SK-N-SH treated with all-trans-retinoic acid at 6 μM for 48 hours (cell line): ENCODE data around the gene CMC1.

Experiments
- BACH2 ChIP-seq: fragments of 250-450 bp; sonication (Bioruptor Pico); IDR thresholded peaks from 2 replicates; pipeline ENCODE4 v1.9.0; 2021; ENCODE audit warnings: mild to moderate bottlenecking, borderline replicate concordance
- GLIS3 ChIP-seq: fragments of 250-450 bp; sonication (Bioruptor Pico); IDR thresholded peaks from 2 replicates; pipeline ENCODE4 v1.5.0; 2020; ENCODE audit warnings: mild to moderate bottlenecking, moderate library complexity
- OSR1 ChIP-seq: fragments of 250-450 bp; sonication (Bioruptor Pico); IDR thresholded peaks from 2 replicates; pipeline ENCODE4 v1.8.0; 2022; ENCODE audit warnings: moderate library complexity, mild to moderate bottlenecking, inconsistent platforms
- TCF4 ChIP-seq: fragments of 250-450 bp; sonication (Bioruptor Pico); IDR thresholded peaks from 2 replicates; pipeline ENCODE4 v1.8.0; 2021; ENCODE audit warnings: mild to moderate bottlenecking, moderate library complexity, borderline replicate concordance
- ZC3H10 ChIP-seq: fragments of 250-450 bp; sonication (Bioruptor Pico); IDR thresholded peaks from 2 replicates; pipeline ENCODE4 v1.5.1; 2021; ENCODE audit warnings: mild to moderate bottlenecking, moderate library complexity
- TF ChIP-seq, protein P1 (sequence below): fragments of 250-450 bp; sonication (Bioruptor Pico); IDR thresholded peaks from 2 replicates; pipeline ENCODE4 v1.8.0; 2020; ENCODE audit warnings: mild to moderate bottlenecking, moderate library complexity, borderline replicate concordance
- TF ChIP-seq, protein P2 (sequence below): fragments of 250-450 bp; sonication (Bioruptor Pico); IDR thresholded peaks from 2 replicates; pipeline ENCODE4 v1.8.0; 2021; ENCODE audit warnings: low read depth, mild to moderate bottlenecking, moderate library complexity, borderline replicate concordance

DNA sequence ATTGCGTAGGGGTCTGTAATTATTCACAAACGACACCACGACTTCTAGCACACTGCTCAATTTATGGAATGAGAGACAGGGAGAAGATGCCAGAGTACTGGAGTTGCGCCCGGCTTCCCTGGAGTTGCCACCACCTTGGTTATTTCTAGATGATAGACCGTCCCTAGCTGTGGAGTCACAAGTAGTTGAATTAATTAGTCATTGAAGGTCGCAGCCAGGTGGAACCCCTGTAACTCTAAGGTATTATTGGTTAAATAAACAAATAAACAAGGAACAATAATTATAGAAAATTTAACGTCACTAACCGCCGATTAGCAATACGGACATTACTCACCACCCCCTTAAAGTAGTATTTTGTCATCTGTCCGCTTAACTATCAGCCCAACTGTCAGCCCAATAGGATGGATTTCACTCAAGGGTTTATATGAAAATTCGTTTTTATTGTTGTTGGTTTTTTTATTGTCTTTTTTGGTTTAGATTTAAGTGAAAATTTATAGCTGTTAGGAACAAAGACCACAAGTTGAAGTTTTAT, 108.1 kb downstream of the CMC1 start:
- TF ChIP-seq, protein P1, sequence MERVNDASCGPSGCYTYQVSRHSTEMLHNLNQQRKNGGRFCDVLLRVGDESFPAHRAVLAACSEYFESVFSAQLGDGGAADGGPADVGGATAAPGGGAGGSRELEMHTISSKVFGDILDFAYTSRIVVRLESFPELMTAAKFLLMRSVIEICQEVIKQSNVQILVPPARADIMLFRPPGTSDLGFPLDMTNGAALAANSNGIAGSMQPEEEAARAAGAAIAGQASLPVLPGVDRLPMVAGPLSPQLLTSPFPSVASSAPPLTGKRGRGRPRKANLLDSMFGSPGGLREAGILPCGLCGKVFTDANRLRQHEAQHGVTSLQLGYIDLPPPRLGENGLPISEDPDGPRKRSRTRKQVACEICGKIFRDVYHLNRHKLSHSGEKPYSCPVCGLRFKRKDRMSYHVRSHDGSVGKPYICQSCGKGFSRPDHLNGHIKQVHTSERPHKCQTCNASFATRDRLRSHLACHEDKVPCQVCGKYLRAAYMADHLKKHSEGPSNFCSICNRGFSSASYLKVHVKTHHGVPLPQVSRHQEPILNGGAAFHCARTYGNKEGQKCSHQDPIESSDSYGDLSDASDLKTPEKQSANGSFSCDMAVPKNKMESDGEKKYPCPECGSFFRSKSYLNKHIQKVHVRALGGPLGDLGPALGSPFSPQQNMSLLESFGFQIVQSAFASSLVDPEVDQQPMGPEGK (CRISPR knock-in tag): no peak
- TF ChIP-seq OSR1 (CRISPR knock-in tag) (no peak), ZC3H10 (no peak), GLIS3 (CRISPR knock-in tag) (no peak), TCF4 (no peak), BACH2 (CRISPR knock-in tag) (no peak)
- TF ChIP-seq, protein P2, sequence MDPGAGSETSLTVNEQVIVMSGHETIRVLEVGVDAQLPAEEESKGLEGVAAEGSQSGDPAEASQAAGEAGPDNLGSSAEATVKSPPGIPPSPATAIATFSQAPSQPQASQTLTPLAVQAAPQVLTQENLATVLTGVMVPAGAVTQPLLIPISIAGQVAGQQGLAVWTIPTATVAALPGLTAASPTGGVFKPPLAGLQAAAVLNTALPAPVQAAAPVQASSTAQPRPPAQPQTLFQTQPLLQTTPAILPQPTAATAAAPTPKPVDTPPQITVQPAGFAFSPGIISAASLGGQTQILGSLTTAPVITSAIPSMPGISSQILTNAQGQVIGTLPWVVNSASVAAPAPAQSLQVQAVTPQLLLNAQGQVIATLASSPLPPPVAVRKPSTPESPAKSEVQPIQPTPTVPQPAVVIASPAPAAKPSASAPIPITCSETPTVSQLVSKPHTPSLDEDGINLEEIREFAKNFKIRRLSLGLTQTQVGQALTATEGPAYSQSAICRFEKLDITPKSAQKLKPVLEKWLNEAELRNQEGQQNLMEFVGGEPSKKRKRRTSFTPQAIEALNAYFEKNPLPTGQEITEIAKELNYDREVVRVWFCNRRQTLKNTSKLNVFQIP (CRISPR knock-in tag): no peak
